Mesenchymal stem cell (in vitro differentiated cells and primary cell): ENCODE data around the gene GRID2.

ENCODE experiments used
- DNase-seq: peaks from one replicate; pipeline ENCODE4 v3.0.0-alpha.2; 2013
- H2AFZ ChIP-seq: one replicate; pipeline ENCODE4 v1.6.1; 2013; ENCODE audit warnings: low read depth, mild to moderate bottlenecking, control low read depth, inconsistent platforms, low read length, moderate library complexity
- H2AK5ac ChIP-seq: 2 replicates; pipeline ENCODE4 v1.6.1; 2013; ENCODE audit warnings: low read length, moderate library complexity, mild to moderate bottlenecking, inconsistent platforms; ENCODE audit not compliant: severe bottlenecking
- H2BK120ac ChIP-seq: one replicate; pipeline ENCODE4 v1.6.1; 2013; ENCODE audit warnings: low read depth, mild to moderate bottlenecking, inconsistent platforms, low read length, moderate library complexity
- H2BK12ac ChIP-seq, 2 experiments: one replicate each; pipeline ENCODE4 v1.6.1; 2013; ENCODE audit warnings: inconsistent platforms in 2 of 2, low read length in 2 of 2, mild to moderate bottlenecking in 2 of 2, moderate library complexity in 2 of 2, control low read depth in 1 of 2
- H2BK15ac ChIP-seq: one replicate; pipeline ENCODE4 v1.6.1; 2013; ENCODE audit warnings: mild to moderate bottlenecking, low read depth, inconsistent platforms; ENCODE audit not compliant: poor library complexity, severe bottlenecking
- H2BK5ac ChIP-seq: 2 replicates; pipeline ENCODE4 v1.6.1; 2013; ENCODE audit warnings: low read depth, mild to moderate bottlenecking, low read length, control low read depth, inconsistent platforms; ENCODE audit not compliant: poor library complexity, severe bottlenecking
- H3K14ac ChIP-seq, 2 experiments: one replicate each; pipeline ENCODE4 v1.6.1; 2013; ENCODE audit warnings: inconsistent platforms in 2 of 2, low read length in 2 of 2, control low read depth in 1 of 2, mild to moderate bottlenecking in 1 of 2, moderate library complexity in 1 of 2
- H3K18ac ChIP-seq, 2 experiments: one replicate each; pipeline ENCODE4 v1.6.1; 2013; ENCODE audit warnings: inconsistent platforms in 2 of 2, low read length in 2 of 2, control low read depth in 1 of 2, low read depth in 1 of 2, mild to moderate bottlenecking in 1 of 2
- H3K23ac ChIP-seq, 2 experiments: one replicate each; pipeline ENCODE4 v1.6.1; 2013; ENCODE audit warnings: inconsistent platforms in 2 of 2, low read length in 2 of 2, mild to moderate bottlenecking in 2 of 2, moderate library complexity in 2 of 2, control low read depth in 1 of 2
- H3K27ac ChIP-seq: 2 replicates; pipeline ENCODE4 v1.5.1; 2013; ENCODE audit warnings: mild to moderate bottlenecking, moderate library complexity, low read length, control low read depth, inconsistent platforms; ENCODE audit not compliant: poor library complexity, severe bottlenecking
- H3K27me3 ChIP-seq, 2 experiments: 2 replicates each; pipeline versions ENCODE4 v1.6.1 to v1.7.0; 2013; ENCODE audit warnings: low read length in 2 of 2, mild to moderate bottlenecking in 2 of 2, moderate library complexity in 2 of 2, control low read depth in 1 of 2, inconsistent platforms in 1 of 2; ENCODE audit not compliant: control insufficient read depth in 1 of 2, insufficient read depth in 1 of 2
- H3K36me3 ChIP-seq, 2 experiments: 2 replicates each; pipeline versions ENCODE4 v1.6.1 to v1.7.0; 2013; ENCODE audit warnings: low read length in 2 of 2, control low read depth in 1 of 2, inconsistent platforms in 1 of 2, low read depth in 1 of 2, mild to moderate bottlenecking in 1 of 2; ENCODE audit not compliant: insufficient read depth in 2 of 2, control insufficient read depth in 1 of 2
- H3K4ac ChIP-seq, 2 experiments: one replicate each; pipeline ENCODE4 v1.6.1; 2013; ENCODE audit warnings: inconsistent platforms in 2 of 2, low read length in 2 of 2, mild to moderate bottlenecking in 2 of 2, moderate library complexity in 2 of 2, control low read depth in 1 of 2, low read depth in 1 of 2
- H3K4me1 ChIP-seq: 2 replicates; pipeline ENCODE4 v1.6.1; 2013; ENCODE audit warnings: low read depth, low read length, control low read depth; ENCODE audit not compliant: control insufficient read depth, insufficient read depth
- H3K4me2 ChIP-seq: 2 replicates; pipeline ENCODE4 v1.6.1; 2013; ENCODE audit warnings: low read length, mild to moderate bottlenecking, inconsistent platforms; ENCODE audit not compliant: poor library complexity, severe bottlenecking
- H3K4me3 ChIP-seq, 2 experiments: 2 replicates each; pipeline versions ENCODE4 v1.5.1 to v1.7.0; 2013; ENCODE audit warnings: low read length in 2 of 2, mild to moderate bottlenecking in 2 of 2, control low read depth in 1 of 2, low read depth in 1 of 2; ENCODE audit not compliant: insufficient read depth in 1 of 2
- H3K79me1 ChIP-seq: replicated peaks from 2 replicates; pipeline ENCODE4 v1.6.1; 2013; ENCODE audit warnings: mild to moderate bottlenecking, control low read depth, low read length, inconsistent platforms; ENCODE audit not compliant: poor library complexity, severe bottlenecking
- H3K9ac ChIP-seq: 2 replicates; pipeline ENCODE4 v1.7.0; 2013; ENCODE audit warnings: mild to moderate bottlenecking, low read length, moderate library complexity
- H3K9me3 ChIP-seq: 2 replicates; pipeline ENCODE4 v1.7.0; 2013; ENCODE audit warnings: mild to moderate bottlenecking, low read length; ENCODE audit not compliant: control insufficient read depth
- H4K8ac ChIP-seq: one replicate; pipeline ENCODE4 v1.6.1; 2013; ENCODE audit warnings: inconsistent platforms, mild to moderate bottlenecking, low read length, moderate library complexity
- H4K91ac ChIP-seq: one replicate; pipeline ENCODE4 v1.6.1; 2013; ENCODE audit warnings: mild to moderate bottlenecking, low read length, inconsistent platforms
- WGBS: methylation state at CpG from one replicate; pipeline ENCODE4 v1.1.7; 2013; ENCODE audit warnings: mixed read lengths; 5-methylcytosine and 5-hydroxymethylcytosine counted together

GRID2 gene

DNA sequence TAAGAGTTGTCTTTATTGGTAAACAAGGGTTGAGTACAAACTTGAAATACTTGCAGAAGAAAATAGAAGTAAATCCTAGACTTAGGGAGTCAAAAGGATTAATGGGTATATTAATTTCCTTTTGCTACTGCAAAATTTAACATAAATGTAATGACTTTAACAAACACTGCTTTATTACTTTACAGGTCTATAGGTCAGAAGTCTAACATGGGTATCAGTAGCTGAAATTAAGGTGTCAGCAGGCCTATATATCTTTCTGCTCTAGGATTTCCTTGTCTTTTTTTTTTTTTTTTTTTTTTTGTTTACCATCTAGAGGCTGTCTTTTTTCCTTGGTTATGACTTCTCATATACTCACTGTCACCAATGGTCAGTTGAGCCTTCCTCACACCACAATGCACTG is 220.4 kb downstream of the GRID2 start:
- Histone ChIP-seq H3K27me3 (no peaks in the 10 kb centered on the region), H2BK15ac (no peak overlapping the region), H3K4me3 (no peak overlapping the region), H3K14ac (no peak overlapping the region), H3K9ac (no peak overlapping the region), H2BK120ac (no peak overlapping the region), H2BK12ac (no peak overlapping the region), H3K4ac (no peak overlapping the region), H3K79me1 (no peaks in the 10 kb centered on the region), H4K8ac (no peak overlapping the region), H2BK5ac (no peak overlapping the region), H3K36me3 (no peaks in the 10 kb centered on the region), H3K27ac (no peak overlapping the region), H4K91ac (no peak overlapping the region), H3K9me3 (no peaks in the 10 kb centered on the region), H2AK5ac (no peak overlapping the region), H3K4me1 (no peaks in the 10 kb centered on the region), H2AFZ (no peak overlapping the region), H3K4me2 (no peak overlapping the region), H3K18ac (no peak overlapping the region), H3K23ac (no peak overlapping the region)
- DNase-seq: no peak

DNA sequence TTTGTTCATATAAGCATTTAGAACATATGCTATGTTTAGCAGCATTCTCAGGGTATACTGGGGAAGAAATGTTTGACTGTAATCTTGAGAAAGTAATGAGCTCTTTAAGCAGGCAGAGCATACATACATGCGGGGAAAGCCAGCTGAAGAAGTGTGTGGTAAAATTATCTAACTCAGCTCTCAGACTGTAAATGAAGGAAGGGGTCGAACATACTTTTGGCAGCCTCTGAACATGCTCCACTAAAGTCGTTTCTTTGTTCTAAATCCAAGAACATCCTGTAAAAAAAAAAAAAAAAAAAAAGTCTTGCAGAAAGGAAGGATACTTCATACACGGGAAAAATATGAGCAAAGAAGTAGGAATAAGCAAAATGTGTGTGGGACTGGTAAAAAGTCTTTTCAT is 224.8 kb downstream of the GRID2 start:
- H3K18ac ChIP-seq: no peak overlapping the region
- no peak overlapping the region for H3K23ac ChIP-seq
- no peaks in the 10 kb centered on the region for H3K4me1 ChIP-seq
- no peak overlapping the region for H4K91ac ChIP-seq
- no peak overlapping the region for H3K9ac ChIP-seq
- H3K27me3 ChIP-seq: no peaks in the 10 kb centered on the region
- WGBS: 91% methylated on average over 1 of the region's 4 CpGs
- H2AK5ac ChIP-seq: no peak overlapping the region
- H2BK5ac ChIP-seq: no peak overlapping the region
- no peak overlapping the region for H3K14ac ChIP-seq
- no peak overlapping the region for H2BK15ac ChIP-seq
- H3K4me2 ChIP-seq: no peak overlapping the region
- no peaks in the 10 kb centered on the region for H3K79me1 ChIP-seq
- no peak overlapping the region for H2BK12ac ChIP-seq
- DNase-seq: no peak
- H4K8ac ChIP-seq: no peak overlapping the region
- H3K4me3 ChIP-seq: no peak overlapping the region
- no peaks in the 10 kb centered on the region for H3K9me3 ChIP-seq
- H2BK120ac ChIP-seq: no peak overlapping the region
- no peak overlapping the region for H2AFZ ChIP-seq
- H3K36me3 ChIP-seq: no peaks in the 10 kb centered on the region
- H3K4ac ChIP-seq: no peak overlapping the region
- no peak overlapping the region for H3K27ac ChIP-seq

DNA sequence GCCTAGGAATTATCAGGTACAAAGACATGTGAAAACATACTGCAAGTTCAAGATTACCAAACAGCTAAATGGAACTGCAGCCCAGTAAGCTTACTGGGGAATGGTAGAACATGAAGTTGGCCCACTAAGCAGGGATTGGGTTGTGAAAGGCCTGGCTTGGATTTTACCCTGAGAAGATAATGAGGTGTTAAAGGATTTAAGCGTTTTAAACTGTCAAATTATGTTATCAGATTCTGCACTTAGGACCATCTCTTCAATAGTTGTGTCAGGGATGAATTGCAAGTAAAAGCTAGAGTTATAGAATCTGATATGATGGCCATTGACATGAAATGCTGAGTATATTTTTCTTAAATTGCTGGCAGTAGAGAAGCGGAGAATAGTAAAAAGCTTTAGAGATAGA is 225.7 kb downstream of the GRID2 start:
- Histone ChIP-seq H3K4ac (no peak overlapping the region), H4K91ac (no peak overlapping the region)

DNA sequence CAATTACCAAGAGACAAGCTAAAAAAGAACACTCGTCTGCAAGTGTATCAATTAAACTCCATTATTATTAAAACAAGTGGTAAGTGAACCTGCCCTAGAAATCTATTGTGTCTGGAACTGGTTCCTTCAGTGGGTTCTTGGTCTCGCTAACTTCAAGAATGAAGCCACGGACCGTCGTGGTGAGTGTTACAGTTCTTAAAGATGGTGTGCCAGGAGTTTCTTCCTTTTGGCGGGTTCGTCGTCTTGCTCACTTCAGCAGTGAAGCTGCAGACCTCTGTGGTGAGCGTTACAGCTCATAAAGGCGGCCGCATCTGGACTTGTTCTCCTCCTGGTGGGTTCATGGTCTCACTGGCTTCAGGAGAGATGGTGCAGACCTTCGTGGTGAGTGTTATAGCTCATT is 231.8 kb downstream of the GRID2 start:
- H3K18ac ChIP-seq: no peak overlapping the region
- H3K27ac ChIP-seq: no peak overlapping the region
- H3K27me3 ChIP-seq: no peaks in the 10 kb centered on the region
- no peak overlapping the region for H2BK5ac ChIP-seq
- WGBS: 82% methylated on average over 11 of the region's 12 CpGs
- peaks cover 3% of the 10 kb centered on the region for H3K9me3 ChIP-seq
- H3K23ac ChIP-seq: no peak overlapping the region
- H3K4ac ChIP-seq: no peak overlapping the region
- H3K79me1 ChIP-seq: no peaks in the 10 kb centered on the region
- H4K8ac ChIP-seq: no peak overlapping the region
- H2BK12ac ChIP-seq: no peak overlapping the region
- no peak overlapping the region for H2AFZ ChIP-seq
- no peak overlapping the region for H3K14ac ChIP-seq
- H2AK5ac ChIP-seq: no peak overlapping the region
- H2BK120ac ChIP-seq: no peak overlapping the region
- H3K4me3 ChIP-seq: no peak overlapping the region
- no peaks in the 10 kb centered on the region for H3K36me3 ChIP-seq
- H3K4me2 ChIP-seq: no peak overlapping the region
- H3K4me1 ChIP-seq: no peaks in the 10 kb centered on the region
- no peak for DNase-seq
- H2BK15ac ChIP-seq: no peak overlapping the region
- H3K9ac ChIP-seq: no peak overlapping the region
- no peak overlapping the region for H4K91ac ChIP-seq

More for the DNA sequence above, 225.7 kb downstream of the GRID2 start:
- no peak overlapping the region for H2BK15ac ChIP-seq
- no peaks in the 10 kb centered on the region for H3K36me3 ChIP-seq
- no peak overlapping the region for H4K8ac ChIP-seq
- H2AK5ac ChIP-seq: no peak overlapping the region
- H3K27ac ChIP-seq: no peak overlapping the region
- no peak overlapping the region for H2AFZ ChIP-seq
- no peak for DNase-seq
- no peak overlapping the region for H3K9ac ChIP-seq
- H3K4me1 ChIP-seq: no peaks in the 10 kb centered on the region
- no peak overlapping the region for H3K4me3 ChIP-seq
- no peaks in the 10 kb centered on the region for H3K27me3 ChIP-seq
- H3K79me1 ChIP-seq: no peaks in the 10 kb centered on the region
- H3K9me3 ChIP-seq: no peaks in the 10 kb centered on the region
- WGBS: 47% methylated on average over 2 of the region's 2 CpGs
- H3K23ac ChIP-seq: no peak overlapping the region
- no peak overlapping the region for H3K18ac ChIP-seq
- H3K4me2 ChIP-seq: no peak overlapping the region
- no peak overlapping the region for H3K14ac ChIP-seq
- H2BK5ac ChIP-seq: no peak overlapping the region
- H2BK120ac ChIP-seq: no peak overlapping the region
- H2BK12ac ChIP-seq: no peak overlapping the region
